Skeletal muscle tissue (tissue), 4 donors: ENCODE data around the gene RAMP1. TPM values are rescaled to one million over a fixed set of nuclear protein-coding genes. Genes with fewer than 3 reads are reported as not detected.
A peak's percentile ranks its signal among the peaks of the same experiment; 100 is the strongest.

Experiments
- H3K27ac ChIP-seq: one replicate; pipeline ENCODE4 v1.7.0; 2013; ENCODE audit warnings: mild to moderate bottlenecking, low read depth, low read length, inconsistent platforms
- H3K27me3 ChIP-seq, 3 donors: one replicate each; pipeline ENCODE4 v1.7.0; 2013; ENCODE audit warnings: low read length in 3 of 3; ENCODE audit not compliant: control insufficient read depth in 3 of 3, insufficient read depth in 3 of 3
- H3K36me3 ChIP-seq, 3 donors: one replicate each; pipeline ENCODE4 v1.7.0; 2013; ENCODE audit warnings: low read length in 3 of 3; ENCODE audit not compliant: control insufficient read depth in 3 of 3, insufficient read depth in 3 of 3
- H3K4me1 ChIP-seq, 3 donors: one replicate each; pipeline ENCODE4 v1.7.0; 2013; ENCODE audit warnings: low read length in 3 of 3, mild to moderate bottlenecking in 3 of 3; ENCODE audit not compliant: control insufficient read depth in 3 of 3, insufficient read depth in 3 of 3
- H3K4me3 ChIP-seq, 3 donors: one replicate each; pipeline ENCODE4 v1.7.0; 2013; ENCODE audit warnings: low read length in 3 of 3
- H3K9ac ChIP-seq, 3 donors: one replicate each; pipeline ENCODE4 v1.7.0; 2013; ENCODE audit warnings: low read length in 3 of 3, mild to moderate bottlenecking in 3 of 3, moderate library complexity in 2 of 3, low read depth in 1 of 3
- H3K9me3 ChIP-seq, 3 donors: one replicate each; pipeline ENCODE4 v1.7.0; 2013; ENCODE audit warnings: low read length in 3 of 3; ENCODE audit not compliant: control insufficient read depth in 3 of 3
- total RNA-seq: library from RNA; depleted of rRNA; stranded (reverse); fragments of >200 nt; gene quantifications from one replicate; pipeline ENCODE4 v1.2.3, GENCODE V29; 2014
- donor health status: Osteomylitis.

The RAMP1 gene
- total RNA-seq, 1 donor from 2014 or later, result 31.8 TPM

GRCh38 chr2:237861875-237862527 lies 2.6 kb downstream of the RAMP1 start:
- Histone ChIP-seq H3K4me3 (no peak overlapping the region), H3K27ac (no peak overlapping the region)

DNA sequence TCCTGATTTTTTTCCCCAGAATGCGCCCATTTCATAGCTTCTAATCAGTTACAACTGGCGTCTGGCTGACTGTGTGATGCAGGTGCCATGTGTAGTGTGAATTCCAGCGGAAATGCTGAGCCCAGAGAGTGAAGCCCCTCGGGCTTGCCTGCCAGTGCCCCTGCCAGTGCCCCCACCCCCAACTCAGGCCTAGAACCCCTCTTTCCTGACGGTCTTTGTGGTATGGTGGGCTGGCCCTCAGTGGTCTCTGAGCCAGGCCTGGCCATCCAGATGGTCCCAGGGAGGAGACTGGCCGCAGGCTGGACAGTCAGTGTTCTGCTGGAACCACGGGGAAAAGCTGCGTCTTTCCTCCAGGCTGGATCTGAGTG lies 3.1 kb downstream of the RAMP1 start:
- Histone ChIP-seq H3K9ac (peak overlapping the region in 1 of 3 donors; percentile 33), H3K27ac (no peak overlapping the region), H3K4me1 (peaks cover 15 to 78% (median 52%) of the 10 kb centered on the region in 3 donors), H3K27me3 (peaks cover 0 to 10% (median 0%) of the 10 kb centered on the region in 3 donors), H3K9me3 (no peaks in the 10 kb centered on the region), H3K4me3 (no peak overlapping the region), H3K36me3 (no peaks in the 10 kb centered on the region)

More at GRCh38 chr2:237861875-237862527, 2.6 kb downstream of the RAMP1 start:
- Histone ChIP-seq H3K9me3 (no peaks in the 10 kb centered on the region), H3K36me3 (no peaks in the 10 kb centered on the region), H3K9ac (peak overlapping the region in 2 of 3 donors; percentile 14 to 24), H3K4me1 (peaks cover 15 to 73% (median 48%) of the 10 kb centered on the region in 3 donors), H3K27me3 (peaks cover 0 to 10% (median 0%) of the 10 kb centered on the region in 3 donors)

GRCh38 chr2:237863102-237863511 lies 3.7 kb downstream of the RAMP1 start:
- Histone ChIP-seq H3K27ac (no peak overlapping the region), H3K4me3 (no peak overlapping the region), H3K9me3 (no peaks in the 10 kb centered on the region), H3K36me3 (no peaks in the 10 kb centered on the region), H3K4me1 (peaks cover 15 to 81% (median 52%) of the 10 kb centered on the region in 3 donors), H3K9ac (peak overlapping the region in 1 of 3 donors; percentile 33), H3K27me3 (peaks cover 0 to 10% (median 0%) of the 10 kb centered on the region in 3 donors)

DNA sequence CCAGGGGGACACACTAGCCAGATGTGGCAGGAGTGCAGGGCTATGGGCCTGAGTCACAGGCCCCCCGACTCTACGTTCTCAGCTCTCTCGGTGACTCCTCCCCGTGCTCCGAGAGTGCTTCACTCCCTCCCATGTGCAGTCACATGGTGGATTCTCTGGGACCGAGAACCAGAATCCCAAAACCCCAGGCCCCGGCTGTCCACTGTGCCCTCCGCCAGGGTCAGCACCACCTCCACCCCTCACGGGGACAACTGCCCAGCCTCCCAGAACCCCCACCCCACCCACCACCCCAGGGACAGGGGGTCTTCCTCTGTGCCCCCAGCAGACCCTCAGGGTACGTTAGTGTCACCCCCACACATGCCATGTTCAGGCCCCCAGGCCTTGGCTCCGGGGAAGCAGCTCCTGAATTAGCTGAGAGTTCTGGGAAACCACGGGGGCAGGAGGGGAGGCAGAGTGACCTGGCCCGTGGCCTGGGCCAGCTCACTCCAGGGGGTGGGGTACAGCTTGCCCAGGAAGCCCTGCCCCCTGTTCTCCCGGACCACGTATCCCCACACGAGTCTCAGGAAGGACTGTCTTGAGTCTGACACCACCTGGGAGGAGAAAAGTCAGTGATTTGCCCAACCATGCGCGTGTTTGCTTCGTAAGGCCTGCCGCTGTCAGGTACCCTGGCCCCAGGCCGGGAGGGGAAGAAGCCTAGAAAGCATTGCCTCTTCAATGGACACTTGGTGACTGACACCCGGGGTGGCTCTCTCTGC lies 4.4 kb downstream of the RAMP1 start:
- Histone ChIP-seq H3K4me1 (peaks cover 15 to 73% (median 48%) of the 10 kb centered on the region in 3 donors), H3K9me3 (no peaks in the 10 kb centered on the region), H3K36me3 (no peaks in the 10 kb centered on the region), H3K27me3 (peaks cover 0 to 9% (median 0%) of the 10 kb centered on the region in 3 donors), H3K27ac (peak overlapping the region; percentile 36), H3K4me3 (no peak overlapping the region), H3K9ac (peak overlapping the region in 1 of 3 donors; percentile 25)

DNA sequence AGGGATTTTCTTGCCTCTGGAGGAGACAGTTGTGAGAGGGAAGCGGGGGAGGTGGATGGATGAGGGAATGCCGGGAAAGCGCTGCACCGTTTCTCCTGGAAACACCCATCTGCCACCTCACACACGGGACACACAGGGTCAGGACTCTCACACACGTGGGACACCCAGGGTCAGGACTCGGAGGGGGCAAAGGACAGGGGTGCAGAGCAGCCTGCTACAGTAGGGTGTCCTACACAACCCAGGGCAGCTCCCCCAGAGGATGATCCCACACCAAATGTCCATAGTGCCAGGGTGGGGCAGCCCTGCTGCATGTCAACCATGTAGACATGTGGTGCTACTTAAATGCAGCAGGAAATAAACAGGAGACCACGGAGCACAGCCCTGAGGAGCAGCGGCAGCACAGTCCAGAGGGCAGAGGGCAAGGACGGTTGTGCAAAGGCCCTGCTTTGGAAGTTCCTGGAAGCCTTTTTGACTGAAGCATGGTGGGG lies 5.1 kb downstream of the RAMP1 start:
- H3K9ac ChIP-seq, result peak overlapping the region in 1 of 3 donors; percentile 25
- H3K27ac ChIP-seq, result no peak overlapping the region

GRCh38 chr2:237864940-237865622 lies 5.7 kb downstream of the RAMP1 start:
- H3K27me3 ChIP-seq, result peaks cover 0 to 7% (median 0%) of the 10 kb centered on the region in 3 donors
- peak overlapping the region in 1 of 3 donors; percentile 40 for H3K9ac ChIP-seq
- H3K4me1 ChIP-seq, result peaks cover 11 to 73% (median 45%) of the 10 kb centered on the region in 3 donors
- no peak overlapping the region for H3K27ac ChIP-seq
- no peaks in the 10 kb centered on the region for H3K36me3 ChIP-seq
- H3K4me3 ChIP-seq, result no peak overlapping the region
- no peaks in the 10 kb centered on the region for H3K9me3 ChIP-seq

More for the DNA sequence above, 5.1 kb downstream of the RAMP1 start:
- H3K27me3 ChIP-seq, result peaks cover 0 to 7% (median 0%) of the 10 kb centered on the region in 3 donors
- peaks cover 12 to 70% (median 45%) of the 10 kb centered on the region in 3 donors for H3K4me1 ChIP-seq
- no peaks in the 10 kb centered on the region for H3K9me3 ChIP-seq
- no peak overlapping the region for H3K4me3 ChIP-seq
- no peaks in the 10 kb centered on the region for H3K36me3 ChIP-seq

DNA sequence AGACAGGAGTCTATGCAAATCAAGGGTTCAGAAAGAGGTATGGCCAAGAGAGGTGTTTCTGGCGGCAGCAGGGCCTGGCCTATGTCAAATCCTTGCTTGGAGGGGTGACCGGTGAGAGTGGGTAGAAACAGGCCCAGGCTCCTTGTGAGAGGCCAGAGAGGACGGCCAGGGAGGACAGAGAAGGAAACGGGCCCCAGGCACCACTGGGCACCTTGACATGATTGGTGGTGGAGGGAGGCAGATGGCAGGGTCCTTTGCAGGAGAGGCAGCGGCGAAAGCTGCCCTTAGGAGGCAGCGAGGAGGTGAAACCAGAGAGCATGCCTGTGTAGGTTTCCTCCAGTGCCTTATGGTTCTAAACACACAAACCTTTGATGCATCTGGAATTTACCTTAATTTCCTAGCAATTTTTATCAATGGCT lies 6.2 kb downstream of the RAMP1 start:
- no peaks in the 10 kb centered on the region for H3K9me3 ChIP-seq
- H3K36me3 ChIP-seq, result no peaks in the 10 kb centered on the region
- H3K27me3 ChIP-seq, result peaks cover 0 to 4% (median 0%) of the 10 kb centered on the region in 3 donors
- H3K27ac ChIP-seq, result no peak overlapping the region
- H3K4me1 ChIP-seq, result peaks cover 5 to 73% (median 45%) of the 10 kb centered on the region in 3 donors
- H3K9ac ChIP-seq, result peak overlapping the region in 1 of 3 donors; percentile 40
- no peak overlapping the region for H3K4me3 ChIP-seq

DNA sequence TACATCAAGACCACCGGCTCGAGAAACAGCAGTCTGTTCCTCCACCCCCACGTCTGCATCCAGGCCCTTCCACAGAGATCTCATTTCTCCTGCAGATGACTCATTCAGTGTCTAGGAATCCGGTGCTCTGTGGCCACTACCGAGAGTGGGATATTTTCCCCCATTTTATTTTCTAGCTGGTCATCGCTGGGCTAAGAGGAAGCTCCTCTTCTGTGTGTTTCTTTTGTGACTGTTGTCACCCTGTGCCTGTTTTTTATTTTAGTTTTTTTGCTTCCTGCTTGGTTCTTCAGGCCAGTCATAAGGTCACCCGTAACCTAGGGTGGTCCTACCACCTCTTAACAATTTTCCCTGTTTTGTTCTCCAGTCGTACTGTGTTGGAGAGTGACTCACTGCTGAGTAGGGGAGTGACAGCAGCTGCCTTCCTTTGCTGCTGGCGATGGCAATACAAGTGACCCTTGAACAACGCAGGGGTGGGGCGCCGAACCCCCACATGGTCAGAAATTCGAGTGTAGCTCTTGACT lies 6.7 kb downstream of the RAMP1 start:
- peaks cover 4 to 76% (median 50%) of the 10 kb centered on the region in 3 donors for H3K4me1 ChIP-seq
- H3K9me3 ChIP-seq, result no peaks in the 10 kb centered on the region
- no peak overlapping the region for H3K27ac ChIP-seq
- no peak overlapping the region for H3K9ac ChIP-seq
- H3K4me3 ChIP-seq, result no peak overlapping the region
- peaks cover 0 to 2% (median 0%) of the 10 kb centered on the region in 3 donors for H3K27me3 ChIP-seq
- no peaks in the 10 kb centered on the region for H3K36me3 ChIP-seq

- Histone ChIP-seq H3K9ac (no peak overlapping the region), H3K4me1 (peaks cover 4 to 72% (median 52%) of the 10 kb centered on the region in 3 donors), H3K4me3 (no peak overlapping the region), H3K27ac (no peak overlapping the region), H3K36me3 (no peaks in the 10 kb centered on the region), H3K27me3 (peaks cover 0 to 2% (median 0%) of the 10 kb centered on the region in 3 donors), H3K9me3 (no peaks in the 10 kb centered on the region)
These were observed 8.0 kb downstream of the RAMP1 start for GRCh38 chr2:237867465-237867864.
